SK-N-SH treated with all-trans-retinoic acid at 6 μM for 48 hours (cell line): ENCODE results near the gene MAP1LC3C.

ENCODE experiments used
- ATAC-seq: fragments of 200-7000 bp; cut with Tn5 transposase; 3 replicates; pipeline ENCODE4 v1.9.1; 2020; ENCODE audit warnings: mild to moderate bottlenecking, moderate library complexity
- ARNTL ChIP-seq: fragments of 450-650 bp; formaldehyde crosslinking; IDR thresholded peaks from 2 replicates; pipeline ENCODE4 v1.5.0; 2020; ENCODE audit warnings: low read depth, mild to moderate bottlenecking, moderate library complexity, borderline replicate concordance
- BACH2 ChIP-seq: fragments of 250-450 bp; sonication (Bioruptor Pico); IDR thresholded peaks from 2 replicates; pipeline ENCODE4 v1.9.0; 2021; ENCODE audit warnings: mild to moderate bottlenecking, borderline replicate concordance
- CSDC2 ChIP-seq: fragments of 250-450 bp; sonication (Bioruptor Pico); IDR thresholded peaks from 2 replicates; pipeline ENCODE4 v1.5.0; 2020; ENCODE audit warnings: mild to moderate bottlenecking, moderate library complexity
- CSRNP3 ChIP-seq: fragments of 250-450 bp; sonication (Bioruptor Pico); IDR thresholded peaks from 2 replicates; pipeline ENCODE4 v1.5.1; 2021; ENCODE audit warnings: mild to moderate bottlenecking, moderate library complexity
- GLIS3 ChIP-seq: fragments of 250-450 bp; sonication (Bioruptor Pico); IDR thresholded peaks from 2 replicates; pipeline ENCODE4 v1.5.0; 2020; ENCODE audit warnings: mild to moderate bottlenecking, moderate library complexity
- ISL1 ChIP-seq: fragments of 250-450 bp; sonication (Bioruptor Pico); IDR thresholded peaks from 2 replicates; pipeline ENCODE4 v2.1.2; 2022; ENCODE audit warnings: mild to moderate bottlenecking, moderate library complexity
- OSR1 ChIP-seq: fragments of 250-450 bp; sonication (Bioruptor Pico); IDR thresholded peaks from 2 replicates; pipeline ENCODE4 v1.8.0; 2022; ENCODE audit warnings: moderate library complexity, mild to moderate bottlenecking, inconsistent platforms
- PPARA ChIP-seq: fragments of 250-450 bp; sonication (Bioruptor Pico); IDR thresholded peaks from 2 replicates; pipeline ENCODE4 v1.5.0; 2020; ENCODE audit warnings: mild to moderate bottlenecking, borderline replicate concordance
- SNAI2 ChIP-seq: fragments of 250-450 bp; sonication (Bioruptor Pico); IDR thresholded peaks from 2 replicates; pipeline ENCODE4 v1.5.0; 2020; ENCODE audit warnings: mild to moderate bottlenecking, moderate library complexity
- TCF4 ChIP-seq: fragments of 250-450 bp; sonication (Bioruptor Pico); IDR thresholded peaks from 2 replicates; pipeline ENCODE4 v1.8.0; 2021; ENCODE audit warnings: mild to moderate bottlenecking, moderate library complexity, borderline replicate concordance
- TOX ChIP-seq: fragments of 250-450 bp; sonication (Bioruptor Pico); IDR thresholded peaks from 2 replicates; pipeline ENCODE4 v1.8.0; 2021; ENCODE audit warnings: mild to moderate bottlenecking, moderate library complexity, borderline replicate concordance
- TSHZ2 ChIP-seq: fragments of 250-450 bp; sonication (Bioruptor Pico); IDR thresholded peaks from 2 replicates; pipeline ENCODE4 v1.5.0; 2020; ENCODE audit warnings: mild to moderate bottlenecking, moderate library complexity
- ZC3H10 ChIP-seq: fragments of 250-450 bp; sonication (Bioruptor Pico); IDR thresholded peaks from 2 replicates; pipeline ENCODE4 v1.5.1; 2021; ENCODE audit warnings: mild to moderate bottlenecking, moderate library complexity
- ZFP30 ChIP-seq: fragments of 450-650 bp; formaldehyde crosslinking; IDR thresholded peaks from 2 replicates; pipeline ENCODE4 v1.5.0; 2022; ENCODE audit warnings: mild to moderate bottlenecking, moderate library complexity
- ZNF565 ChIP-seq: fragments of 450-650 bp; formaldehyde crosslinking; conservative IDR thresholded peaks from 2 replicates; pipeline ENCODE4 v1.5.0; 2020; ENCODE audit warnings: low read depth, mild to moderate bottlenecking, moderate library complexity
- ZNF70 ChIP-seq: fragments of 450-650 bp; formaldehyde crosslinking; IDR thresholded peaks from 2 replicates; pipeline ENCODE4 v1.5.0; 2020; ENCODE audit warnings: mild to moderate bottlenecking, moderate library complexity
- ZNF8 ChIP-seq: fragments of 450-650 bp; formaldehyde crosslinking; IDR thresholded peaks from 2 replicates; pipeline ENCODE4 v1.5.0; 2020; ENCODE audit warnings: mild to moderate bottlenecking, moderate library complexity
- TF ChIP-seq, protein P1 (sequence below): fragments of 250-450 bp; sonication (Bioruptor Pico); IDR thresholded peaks from 2 replicates; pipeline ENCODE4 v1.8.0; 2020; ENCODE audit warnings: mild to moderate bottlenecking, moderate library complexity, borderline replicate concordance
- TF ChIP-seq, protein P2 (sequence below): fragments of 250-450 bp; sonication (Bioruptor Pico); IDR thresholded peaks from 2 replicates; pipeline ENCODE4 v1.5.1; 2020; ENCODE audit warnings: low read depth, mild to moderate bottlenecking, moderate library complexity

The MAP1LC3C gene

GRCh38 chr1:242002072-242002471 lies 3.2 kb upstream of the MAP1LC3C start:
- no peak for ATAC-seq
- TF ChIP-seq ISL1 (CRISPR knock-in tag) (no peak), OSR1 (CRISPR knock-in tag) (no peak), ZFP30 (CRISPR knock-in tag) (no peak), SNAI2 (CRISPR knock-in tag) (no peak), ZNF8 (no peak)

DNA sequence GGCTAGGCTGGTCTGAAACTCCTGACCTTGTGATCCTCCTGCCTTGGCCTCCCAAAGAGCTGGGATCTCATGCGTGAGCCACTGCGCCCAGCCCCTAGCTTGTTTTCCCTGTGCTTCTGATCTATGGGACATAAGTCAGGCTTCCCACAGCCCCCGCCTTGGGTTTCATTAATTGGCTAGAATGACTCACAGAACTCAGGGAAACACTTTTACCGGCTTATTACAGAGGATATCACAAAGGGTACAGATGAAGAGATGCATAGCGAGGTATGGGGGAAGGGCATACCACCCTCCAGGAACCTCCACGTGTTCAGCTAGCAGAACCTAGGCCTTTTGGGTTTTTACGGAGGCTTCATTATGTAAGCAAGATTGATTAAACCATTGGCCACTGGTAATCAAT lies 1.5 kb upstream of the MAP1LC3C start:
- ATAC-seq = no peak
- TF ChIP-seq, protein P1, sequence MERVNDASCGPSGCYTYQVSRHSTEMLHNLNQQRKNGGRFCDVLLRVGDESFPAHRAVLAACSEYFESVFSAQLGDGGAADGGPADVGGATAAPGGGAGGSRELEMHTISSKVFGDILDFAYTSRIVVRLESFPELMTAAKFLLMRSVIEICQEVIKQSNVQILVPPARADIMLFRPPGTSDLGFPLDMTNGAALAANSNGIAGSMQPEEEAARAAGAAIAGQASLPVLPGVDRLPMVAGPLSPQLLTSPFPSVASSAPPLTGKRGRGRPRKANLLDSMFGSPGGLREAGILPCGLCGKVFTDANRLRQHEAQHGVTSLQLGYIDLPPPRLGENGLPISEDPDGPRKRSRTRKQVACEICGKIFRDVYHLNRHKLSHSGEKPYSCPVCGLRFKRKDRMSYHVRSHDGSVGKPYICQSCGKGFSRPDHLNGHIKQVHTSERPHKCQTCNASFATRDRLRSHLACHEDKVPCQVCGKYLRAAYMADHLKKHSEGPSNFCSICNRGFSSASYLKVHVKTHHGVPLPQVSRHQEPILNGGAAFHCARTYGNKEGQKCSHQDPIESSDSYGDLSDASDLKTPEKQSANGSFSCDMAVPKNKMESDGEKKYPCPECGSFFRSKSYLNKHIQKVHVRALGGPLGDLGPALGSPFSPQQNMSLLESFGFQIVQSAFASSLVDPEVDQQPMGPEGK (CRISPR knock-in tag) = no peak
- TF ChIP-seq ZNF565 = no peak
- no peak for TF ChIP-seq CSDC2 (CRISPR knock-in tag)
- TF ChIP-seq SNAI2 (CRISPR knock-in tag) = no peak
- TF ChIP-seq ZC3H10 (CRISPR knock-in tag) = no peak
- no peak for TF ChIP-seq ZNF70
- TF ChIP-seq, protein P2, sequence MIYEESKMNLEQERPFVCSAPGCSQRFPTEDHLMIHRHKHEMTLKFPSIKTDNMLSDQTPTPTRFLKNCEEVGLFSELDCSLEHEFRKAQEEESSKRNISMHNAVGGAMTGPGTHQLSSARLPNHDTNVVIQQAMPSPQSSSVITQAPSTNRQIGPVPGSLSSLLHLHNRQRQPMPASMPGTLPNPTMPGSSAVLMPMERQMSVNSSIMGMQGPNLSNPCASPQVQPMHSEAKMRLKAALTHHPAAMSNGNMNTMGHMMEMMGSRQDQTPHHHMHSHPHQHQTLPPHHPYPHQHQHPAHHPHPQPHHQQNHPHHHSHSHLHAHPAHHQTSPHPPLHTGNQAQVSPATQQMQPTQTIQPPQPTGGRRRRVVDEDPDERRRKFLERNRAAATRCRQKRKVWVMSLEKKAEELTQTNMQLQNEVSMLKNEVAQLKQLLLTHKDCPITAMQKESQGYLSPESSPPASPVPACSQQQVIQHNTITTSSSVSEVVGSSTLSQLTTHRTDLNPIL (CRISPR knock-in tag) = no peak
- TF ChIP-seq, all 23 proteins: peak for 0

- no peak for TF ChIP-seq ARNTL (CRISPR knock-in tag)
- TF ChIP-seq, protein P2 (CRISPR knock-in tag) = no peak
- TF ChIP-seq TSHZ2 (CRISPR knock-in tag) = no peak
- TF ChIP-seq ZNF565 = no peak
- TF ChIP-seq GLIS3 = no peak
- no peak for TF ChIP-seq SNAI2 (CRISPR knock-in tag)
- no peak for TF ChIP-seq ZNF8
- TF ChIP-seq CSDC2 (CRISPR knock-in tag) = no peak
- TF ChIP-seq OSR1 (CRISPR knock-in tag) = no peak
- no peak for TF ChIP-seq TCF4 (CRISPR knock-in tag)
- TF ChIP-seq ZFP30 (CRISPR knock-in tag) = no peak
- TF ChIP-seq ZC3H10 (CRISPR knock-in tag) = no peak
- no peak for TF ChIP-seq TOX (CRISPR knock-in tag)
- TF ChIP-seq, protein P1 (CRISPR knock-in tag) = no peak
- TF ChIP-seq BACH2 (CRISPR knock-in tag) = no peak
- TF ChIP-seq ISL1 (CRISPR knock-in tag) = no peak
- TF ChIP-seq CSRNP3 (CRISPR knock-in tag) = no peak
- no peak for TF ChIP-seq PPARA (CRISPR knock-in tag)
- ATAC-seq = peak; percentile 53
These were observed 431 bp downstream of the MAP1LC3C start for GRCh38 chr1:241998412-241998921.
